HT1080 (cell line): ENCODE data around the gene UBAP2. TPM values are rescaled to one million over a fixed set of nuclear protein-coding genes. Genes with fewer than 3 reads are reported as not detected.
A peak's percentile ranks its signal among the peaks of the same experiment; 100 is the strongest.

Source experiments
- DNase-seq: peaks from one replicate; pipeline ENCODE4 v3.0.0-alpha.2; 2015; ENCODE audit warnings: low read depth
- small RNA-seq: library from RNA; depleted of rRNA; stranded (forward); fragments of <200 nt; gene quantifications from one replicate; pipeline ENCODE3, GENCODE V24; 2014
- total RNA-seq: library from RNA; depleted of rRNA; stranded (reverse); fragments of >200 nt; shearing (Covaris generic); gene quantifications from 2 replicates; pipeline ENCODE4 v1.2.3, GENCODE V29; 2014; rRNA removed

The UBAP2 gene
- total RNA-seq, 1 experiment from 2014 or later: 19.9 TPM

DNA sequence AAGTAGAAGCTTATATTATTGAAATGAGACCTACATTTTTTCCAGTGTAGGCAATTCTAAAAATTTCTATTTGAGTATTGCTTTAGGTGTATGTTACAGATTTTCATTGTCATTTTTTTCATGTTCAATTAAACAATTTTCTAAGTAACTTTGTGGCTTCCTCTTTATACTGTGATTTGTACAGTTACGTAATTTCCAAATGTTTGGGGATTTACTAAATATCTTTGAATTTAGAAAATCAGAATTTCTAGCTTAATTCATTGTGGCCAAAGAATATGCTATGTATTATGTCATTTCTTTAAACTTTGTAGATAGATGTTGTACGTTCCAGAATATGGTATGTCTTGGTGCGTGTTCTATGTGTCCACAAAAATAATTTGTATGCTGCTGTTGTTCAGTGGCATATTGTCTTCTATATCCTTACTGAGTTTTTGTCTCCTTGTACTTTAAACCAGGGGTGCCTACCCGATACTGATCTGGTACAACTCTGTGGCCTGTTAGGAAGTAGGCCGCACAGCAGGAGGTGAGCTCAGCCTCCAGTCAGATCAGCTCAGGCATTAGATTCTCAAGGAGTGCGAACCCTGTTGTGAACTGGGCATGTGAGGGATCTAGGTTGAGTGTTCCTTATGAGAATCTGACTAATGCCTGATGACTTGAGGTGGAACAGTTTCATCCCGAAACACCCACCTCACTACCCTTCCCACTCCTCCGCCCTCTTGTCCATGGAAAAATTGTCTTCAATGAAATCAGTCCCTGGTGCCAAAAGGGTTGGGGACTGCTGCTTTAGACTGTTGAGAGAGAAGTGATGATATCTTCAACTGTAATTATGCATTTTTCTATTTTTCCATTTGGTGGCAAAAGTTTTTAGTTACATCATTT, 168.2 kb downstream of the UBAP2 start:
- DNase-seq: no peak

DNA sequence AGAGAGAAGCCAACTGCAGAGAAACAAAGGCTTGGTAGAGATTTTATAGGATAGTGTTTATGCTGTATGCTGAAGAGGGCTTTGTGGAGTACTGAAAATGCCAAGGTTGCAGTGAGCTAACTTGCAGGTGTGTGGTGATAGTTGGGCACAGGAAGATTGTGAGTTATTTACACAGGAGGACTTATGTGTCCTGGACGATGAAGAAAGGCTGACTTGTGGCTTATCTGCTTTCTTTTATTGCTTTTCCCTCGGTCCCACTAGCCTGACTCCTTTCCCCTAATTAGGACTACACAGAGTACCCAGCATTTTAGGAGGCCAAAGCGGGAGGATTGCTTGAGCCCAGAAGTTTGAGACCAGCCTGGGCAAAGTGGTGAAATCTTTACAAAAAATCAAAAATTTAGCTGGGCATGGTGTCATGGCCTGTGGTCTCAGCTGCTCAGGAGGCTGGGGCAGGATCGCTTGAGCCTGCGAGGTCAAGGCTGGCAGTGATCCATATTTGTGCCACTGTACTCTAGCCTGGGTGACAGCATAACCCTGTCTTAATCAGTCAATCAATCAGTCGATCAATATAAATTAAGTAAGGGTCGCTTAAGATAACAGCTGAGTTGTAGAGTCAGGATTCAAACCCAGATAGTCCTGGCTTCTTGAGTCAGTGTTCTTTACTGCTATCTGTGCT, 169.9 kb downstream of the UBAP2 start:
- DNase-seq: no peak

DNA sequence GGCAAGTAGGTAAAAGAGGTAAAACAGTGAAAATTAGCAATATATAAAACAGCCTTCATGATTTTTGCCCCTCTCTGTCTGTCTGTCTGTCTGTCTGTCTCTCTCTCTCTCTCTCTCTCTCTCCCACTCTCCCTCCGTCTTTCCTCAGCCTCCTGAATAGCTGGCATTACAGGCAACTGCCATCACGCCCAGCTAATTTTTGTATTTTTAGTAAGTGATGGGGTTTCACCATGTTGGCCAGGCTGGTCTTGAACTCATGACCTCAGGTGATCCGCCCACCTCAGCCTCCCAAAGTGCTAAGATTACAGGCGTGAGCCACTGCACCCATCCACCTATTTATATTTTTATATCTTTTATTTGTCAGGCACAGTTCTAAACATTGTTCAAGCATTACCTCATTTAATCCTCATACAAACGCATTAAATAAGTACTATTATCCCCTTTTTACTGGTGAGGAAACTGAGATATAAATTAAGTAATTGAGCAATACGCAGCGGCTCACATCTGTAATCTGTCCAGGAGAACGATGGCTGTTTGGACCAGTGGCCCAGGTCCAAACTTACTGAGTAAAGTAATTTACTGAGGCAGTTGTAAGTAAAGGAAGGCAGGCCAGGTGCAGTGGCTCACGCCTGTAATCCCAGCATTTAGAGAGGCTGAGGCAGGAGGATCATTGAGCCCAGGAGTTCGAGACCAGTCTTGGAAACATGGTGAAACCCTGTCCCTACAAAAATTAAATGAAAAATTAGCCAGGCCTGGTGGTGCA, 170.8 kb downstream of the UBAP2 start:
- DNase-seq: no peak

Small RNA genes lying within 50 kb of the gene (small RNA-seq; reads per million reads assigned to genes)
- gene RN7SKP114: not detected
- gene SNORD121A: 56.0 reads per million, percentile 95 among the genes with 10 or more reads in this experiment
- gene SNORD121B: not detected

Other genes with a start within 250 kb of the UBAP2 start
- 15.9 and 25.7 TPM in 2 replicates for gene UBE2R2, start 231.7 kb downstream of the UBAP2 start, total RNA-seq
- gene DCAF12, start 77.8 kb upstream of the UBAP2 start, total RNA-seq: 25.1 and 29.2 TPM in 2 replicates
- 21.7 and 28.5 TPM in 2 replicates for gene UBAP1, start 130.2 kb upstream of the UBAP2 start, total RNA-seq